CD4-positive, alpha-beta T cell treated with Interleukin-4 for 4 hours (primary cell): ENCODE data around the gene APOE.
A peak's percentile ranks its signal among the peaks of the same experiment; 100 is the strongest.
"Not testable (repeated sequence)": the region's sequence is repeated elsewhere in the genome, so short reads cannot be mapped to it uniquely, and the experiment has no call there.

Experiments used
- DNase-seq: peaks from one replicate; pipeline ENCODE4 v3.0.0-alpha.2; 2020

Gene APOE

DNA sequence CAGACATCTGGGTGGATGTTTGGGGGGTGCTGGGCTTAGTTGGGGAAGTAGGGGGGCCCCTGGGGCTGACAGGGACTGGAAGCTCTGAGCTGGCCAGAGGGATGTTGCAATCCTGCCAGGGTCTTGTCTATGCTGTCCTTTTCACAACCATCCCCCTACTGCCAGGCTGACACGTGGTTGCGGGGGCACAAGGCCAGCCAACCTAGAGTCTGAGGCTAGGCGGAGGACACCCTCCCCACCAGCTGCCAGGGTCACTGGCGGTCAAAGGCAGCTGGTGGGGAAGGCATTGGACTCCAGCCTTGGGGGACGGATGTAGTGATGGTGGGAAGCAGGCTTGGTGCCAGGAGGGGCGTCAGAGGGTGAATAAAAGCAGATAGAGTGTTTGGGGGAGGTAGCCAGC lies 7.3 kb downstream of the APOE start:
- DNase-seq: no peak

- not testable (repeated sequence) for DNase-seq
These were observed 8.2 kb downstream of the APOE start for GRCh38 chr19:44913512-44914432.

DNA sequence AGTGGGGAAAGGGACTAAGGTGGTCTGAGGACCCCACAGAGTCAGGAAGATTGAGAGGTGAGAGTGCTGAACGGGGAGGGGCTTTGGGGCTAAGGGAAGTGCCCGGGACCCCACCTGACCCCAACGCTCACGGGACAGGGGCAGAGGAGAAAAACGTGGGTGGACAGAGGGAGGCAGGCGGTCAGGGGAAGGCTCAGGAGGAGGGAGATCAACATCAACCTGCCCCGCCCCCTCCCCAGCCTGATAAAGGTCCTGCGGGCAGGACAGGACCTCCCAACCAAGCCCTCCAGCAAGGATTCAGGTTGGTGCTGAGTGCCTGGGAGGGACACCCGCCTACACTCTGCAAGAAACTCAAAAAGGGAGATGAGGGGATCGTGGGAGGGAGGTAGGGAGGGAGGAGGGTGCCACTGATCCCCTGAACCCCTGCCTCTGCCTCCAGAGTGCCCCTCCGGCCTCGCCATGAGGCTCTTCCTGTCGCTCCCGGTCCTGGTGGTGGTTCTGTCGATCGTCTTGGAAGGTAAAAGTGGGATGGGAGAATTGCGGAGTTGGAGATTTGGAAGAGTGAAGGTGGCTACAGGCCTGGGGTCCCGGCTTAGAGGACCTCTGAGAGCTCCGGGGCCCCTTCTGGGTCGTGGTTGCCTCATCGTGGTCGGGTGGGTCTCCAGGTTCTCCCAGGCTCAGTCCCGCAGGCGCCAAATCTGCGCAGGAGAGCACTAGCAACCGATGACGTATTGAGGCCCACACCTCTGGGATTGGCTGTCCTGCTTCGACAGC lies 9.0 kb downstream of the APOE start, which contains the start of gene APOC1:
Gene APOC1, plus strand, starts transcription at position 176 of the 774 bp plus-strand sequence. Its CDS starts 284 bp downstream, at position 460.
- DNase-seq: peak; percentile 70

DNA sequence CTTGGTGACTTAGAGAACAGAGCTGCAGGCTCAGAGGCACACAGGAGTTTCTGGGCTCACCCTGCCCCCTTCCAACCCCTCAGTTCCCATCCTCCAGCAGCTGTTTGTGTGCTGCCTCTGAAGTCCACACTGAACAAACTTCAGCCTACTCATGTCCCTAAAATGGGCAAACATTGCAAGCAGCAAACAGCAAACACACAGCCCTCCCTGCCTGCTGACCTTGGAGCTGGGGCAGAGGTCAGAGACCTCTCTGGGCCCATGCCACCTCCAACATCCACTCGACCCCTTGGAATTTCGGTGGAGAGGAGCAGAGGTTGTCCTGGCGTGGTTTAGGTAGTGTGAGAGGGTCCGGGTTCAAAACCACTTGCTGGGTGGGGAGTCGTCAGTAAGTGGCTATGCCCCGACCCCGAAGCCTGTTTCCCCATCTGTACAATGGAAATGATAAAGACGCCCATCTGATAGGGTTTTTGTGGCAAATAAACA lies 18.7 kb downstream of the APOE start:
- no peak for DNase-seq

DNA sequence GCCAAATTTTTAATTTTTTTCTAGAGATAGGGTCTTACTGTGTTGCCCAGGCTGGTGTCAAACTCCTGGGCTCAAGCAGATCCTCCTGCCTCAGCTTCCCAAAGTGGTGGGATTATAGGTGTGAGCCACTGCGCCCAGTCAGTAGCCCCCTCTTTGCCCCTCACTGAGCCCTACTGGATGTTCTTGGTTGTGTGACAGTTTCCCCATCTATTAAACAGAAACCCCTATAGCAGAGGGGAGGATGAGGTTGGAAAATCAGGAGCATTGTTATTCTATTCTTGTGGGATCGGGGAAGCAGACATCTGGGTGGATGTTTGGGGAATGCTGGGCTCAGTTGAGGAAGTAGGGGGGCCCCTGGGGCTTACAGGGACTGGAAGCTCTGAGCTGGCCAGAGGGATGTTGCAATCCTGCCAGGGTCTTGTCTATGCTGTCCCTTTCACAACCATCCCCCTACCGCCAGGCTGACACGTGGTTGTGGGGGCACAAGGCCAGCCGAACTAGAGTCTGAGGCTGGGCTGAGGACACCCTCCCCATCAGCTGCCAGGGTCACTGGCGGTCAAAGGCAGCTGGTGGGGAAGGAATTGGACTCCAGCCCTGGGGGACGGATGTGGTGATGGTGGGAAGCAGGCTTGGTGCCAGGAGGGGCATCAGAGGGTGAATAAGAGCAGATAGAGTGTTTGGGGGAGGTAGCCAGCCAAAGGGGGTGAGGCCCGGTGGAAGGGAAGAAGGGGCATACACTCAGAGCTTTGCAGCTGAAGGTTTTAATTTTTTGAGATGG lies 19.7 kb downstream of the APOE start:
- DNase-seq: no peak

DNA sequence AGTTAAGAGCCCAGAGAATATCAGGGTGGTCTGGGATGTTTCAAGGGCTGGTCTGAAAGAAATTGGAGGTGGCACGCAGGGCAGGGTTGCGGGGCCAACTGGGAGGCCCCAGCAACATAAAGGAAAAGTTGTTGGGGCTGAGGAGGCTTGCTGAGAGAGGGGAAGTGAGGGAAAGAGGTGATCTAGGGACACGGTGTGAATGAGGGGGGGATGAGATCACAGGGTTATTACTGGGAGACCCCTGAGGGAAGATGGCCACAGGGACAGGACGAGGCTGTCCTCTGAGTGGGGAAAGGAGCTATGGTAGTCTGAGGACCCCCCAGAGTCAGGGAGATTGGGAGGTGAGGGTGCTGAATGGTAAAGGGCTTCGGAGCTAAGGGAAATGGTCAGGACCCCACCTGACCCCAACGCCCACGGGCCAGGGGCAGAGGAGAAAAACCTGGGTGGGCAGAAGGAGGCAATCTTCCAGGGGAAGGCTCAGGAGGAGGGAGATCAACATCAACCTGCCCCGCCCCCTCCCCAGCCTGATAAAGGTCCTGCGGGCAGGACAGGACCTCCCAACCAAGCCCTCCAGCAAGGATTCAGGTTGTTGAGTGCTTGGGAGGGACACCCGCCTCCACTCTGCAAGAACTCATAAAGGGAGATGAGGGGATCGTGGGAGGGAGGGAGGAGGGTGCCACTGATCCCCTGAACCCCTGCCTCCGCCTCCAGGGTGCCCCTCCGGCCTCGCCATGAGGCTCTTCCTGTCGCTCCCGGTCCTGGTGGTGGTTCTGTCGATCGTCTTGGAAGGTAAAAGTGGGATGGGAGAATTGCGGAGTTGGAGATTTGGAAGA lies 20.9 kb downstream of the APOE start:
- not testable (repeated sequence) for DNase-seq

DNA sequence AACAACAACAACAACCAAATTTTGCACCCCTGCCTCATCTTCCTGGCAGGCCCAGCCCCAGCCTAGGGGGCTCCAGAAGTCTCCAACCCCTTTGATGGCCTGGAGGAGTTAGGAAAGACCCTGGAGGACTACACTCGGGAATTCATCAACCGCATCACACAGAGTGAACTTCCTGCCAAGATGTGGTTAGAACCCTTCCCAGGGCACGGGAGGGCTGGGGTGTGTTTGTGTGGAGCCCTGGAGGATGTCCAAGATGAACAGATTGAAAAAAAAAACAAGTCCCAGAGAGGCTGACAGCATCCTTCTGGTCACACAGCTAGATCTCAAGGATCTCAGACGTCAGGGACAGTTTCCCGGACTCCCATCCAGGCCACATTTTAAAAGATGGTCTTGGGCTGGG lies 22.1 kb downstream of the APOE start:
- no peak for DNase-seq

DNA sequence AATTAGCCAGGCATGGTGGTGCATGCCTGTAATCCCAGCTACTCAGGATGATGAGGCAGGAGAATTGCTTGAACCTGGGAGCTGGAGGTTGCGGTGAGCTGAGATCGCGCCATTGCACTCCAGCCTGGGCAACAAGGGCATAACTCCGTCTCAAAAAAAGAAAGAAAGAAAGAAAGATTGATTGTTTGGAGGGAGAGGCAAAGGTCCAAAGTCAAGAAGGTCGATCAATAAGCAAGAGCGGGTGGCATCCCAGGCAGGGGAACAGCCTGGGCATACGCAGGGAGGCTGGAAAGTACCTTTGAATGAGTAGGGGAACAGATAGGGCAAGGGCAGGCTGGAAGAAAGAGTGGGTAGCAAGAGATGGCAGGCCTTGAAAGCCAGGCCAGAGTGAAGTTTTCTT lies 24.5 kb downstream of the APOE start:
- DNase-seq: no peak

GRCh38 chr19:44931541-44931940 lies 25.9 kb downstream of the APOE start:
- no peak for DNase-seq

DNA sequence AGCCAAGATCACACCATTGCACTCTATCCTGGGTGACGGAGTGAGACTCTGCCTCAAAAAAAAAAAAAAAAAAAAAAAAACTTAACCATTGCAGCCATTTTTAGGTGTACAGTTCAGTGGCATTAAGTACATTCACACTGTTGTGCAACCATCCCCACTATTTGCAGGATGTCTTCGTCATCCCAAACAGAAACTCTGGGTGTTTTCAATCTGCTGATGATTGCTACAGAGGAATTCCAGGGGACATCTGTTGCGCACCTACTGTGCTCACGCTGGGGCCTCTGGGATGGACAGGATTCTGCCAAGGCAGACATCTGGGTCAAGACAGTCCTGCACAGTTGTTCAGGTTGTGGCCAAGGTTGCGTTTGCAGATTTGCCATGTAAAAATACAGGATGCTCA lies 34.1 kb downstream of the APOE start:
- DNase-seq: no peak

DNA sequence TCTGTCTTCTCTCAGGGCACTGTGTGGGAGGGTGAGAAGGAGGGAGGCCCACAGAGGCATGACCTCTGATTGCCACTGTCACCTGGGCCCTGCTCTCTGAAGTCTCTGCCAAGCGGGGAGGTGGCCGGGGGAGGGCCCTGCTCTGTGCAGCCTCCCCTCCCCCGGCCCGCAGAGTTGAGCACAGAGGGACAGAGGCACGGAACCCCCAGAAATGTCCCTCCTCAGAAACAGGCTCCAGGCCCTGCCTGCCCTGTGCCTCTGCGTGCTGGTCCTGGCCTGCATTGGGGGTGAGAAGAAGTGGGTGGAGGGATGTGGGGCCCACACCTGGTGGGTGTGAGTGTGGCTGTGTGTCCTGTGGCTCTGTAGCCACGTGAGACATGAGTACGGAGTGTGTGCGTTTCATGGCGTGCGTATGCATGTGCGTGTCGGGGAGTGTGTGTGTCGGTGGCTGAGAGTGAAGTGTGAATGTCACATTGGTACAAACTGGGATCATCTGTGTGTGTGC lies 36.5 kb downstream of the APOE start, which contains the start of gene APOC4:
Gene APOC4, plus strand, starts transcription at position 171 of the 505 bp plus-strand sequence. Its CDS starts 41 bp downstream, at position 212.
- no peak for DNase-seq

- DNase-seq: peak; percentile 6
These were observed 38.2 kb downstream of the APOE start for GRCh38 chr19:44943801-44944249.

- DNase-seq: no peak
These were observed 41.5 kb downstream of the APOE start for GRCh38 chr19:44947041-44947581.

GRCh38 chr19:44948237-44948636 lies 42.6 kb downstream of the APOE start:
- no peak for DNase-seq

DNA sequence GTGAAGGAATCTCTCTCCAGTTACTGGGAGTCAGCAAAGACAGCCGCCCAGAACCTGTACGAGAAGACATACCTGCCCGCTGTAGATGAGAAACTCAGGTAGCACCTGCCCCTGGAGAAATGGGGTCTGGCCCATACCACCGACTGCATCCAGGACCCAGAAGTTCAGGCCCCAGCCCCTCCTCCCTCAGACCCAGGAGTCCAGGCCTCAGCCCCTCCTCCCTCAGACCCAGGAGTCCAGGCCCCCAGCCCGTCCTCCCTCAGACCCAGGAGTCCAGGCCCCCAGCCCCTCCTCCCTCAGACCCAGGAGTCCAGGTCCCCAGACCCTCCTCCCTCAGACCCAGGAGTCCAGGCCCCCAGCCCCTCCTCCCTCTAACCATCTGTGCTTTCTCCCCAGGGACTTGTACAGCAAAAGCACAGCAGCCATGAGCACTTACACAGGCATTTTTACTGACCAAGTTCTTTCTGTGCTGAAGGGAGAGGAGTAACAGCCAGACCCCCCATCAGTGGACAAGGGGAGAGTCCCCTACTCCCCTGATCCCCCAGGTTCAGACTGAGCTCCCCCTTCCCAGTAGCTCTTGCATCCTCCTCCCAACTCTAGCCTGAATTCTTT lies 43.3 kb downstream of the APOE start:
- DNase-seq: no peak

- no peak for DNase-seq
These were observed 44.0 kb downstream of the APOE start for GRCh38 chr19:44949550-44949949.

DNA sequence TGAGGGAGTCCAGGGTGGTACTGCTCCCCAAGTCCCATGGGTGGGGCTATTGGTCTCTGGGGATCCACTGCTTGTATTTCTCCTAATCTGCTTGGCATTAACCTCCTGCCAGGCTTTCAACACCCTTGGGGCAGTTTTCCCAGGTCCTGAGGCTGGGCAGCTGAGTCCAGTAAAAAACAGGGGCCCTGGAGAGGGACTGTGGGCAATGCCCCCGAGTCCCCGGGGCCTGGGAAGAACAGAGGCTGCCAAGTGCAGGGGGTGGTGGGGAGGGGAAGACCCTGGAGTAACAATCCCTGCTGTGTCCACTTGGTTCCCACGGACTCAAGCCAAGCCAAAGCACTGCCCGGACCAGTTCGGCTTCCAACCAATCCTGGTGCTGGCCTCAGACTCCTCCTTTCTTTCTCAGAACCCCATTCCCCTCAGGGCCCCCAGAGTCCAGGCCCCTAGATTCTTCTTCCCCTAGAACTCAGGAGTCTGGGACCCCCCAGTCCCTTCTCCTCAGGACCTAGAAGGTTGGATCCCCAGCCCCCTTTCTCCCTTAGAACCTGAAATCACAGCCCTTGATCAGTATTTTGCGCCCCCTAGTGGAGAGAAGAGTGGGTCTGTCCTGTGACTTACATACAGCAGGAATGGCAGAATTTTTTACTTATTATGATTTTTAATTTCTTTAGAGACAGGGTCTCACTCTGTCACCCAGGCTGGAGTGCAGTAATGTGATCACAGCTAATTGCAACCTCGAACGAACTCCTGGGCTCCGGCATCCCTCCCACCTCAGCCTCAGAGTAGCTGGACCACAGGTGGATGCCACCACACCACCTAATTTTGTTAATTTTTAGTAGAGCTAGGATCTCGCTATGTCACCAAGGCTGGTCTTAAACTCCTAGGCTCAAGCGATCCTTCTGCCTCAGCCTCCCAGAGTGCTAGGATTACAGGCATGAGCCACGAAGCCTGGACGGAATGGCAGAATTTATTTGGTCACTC lies 45.9 kb downstream of the APOE start:
- DNase-seq: peak; percentile 75

DNA sequence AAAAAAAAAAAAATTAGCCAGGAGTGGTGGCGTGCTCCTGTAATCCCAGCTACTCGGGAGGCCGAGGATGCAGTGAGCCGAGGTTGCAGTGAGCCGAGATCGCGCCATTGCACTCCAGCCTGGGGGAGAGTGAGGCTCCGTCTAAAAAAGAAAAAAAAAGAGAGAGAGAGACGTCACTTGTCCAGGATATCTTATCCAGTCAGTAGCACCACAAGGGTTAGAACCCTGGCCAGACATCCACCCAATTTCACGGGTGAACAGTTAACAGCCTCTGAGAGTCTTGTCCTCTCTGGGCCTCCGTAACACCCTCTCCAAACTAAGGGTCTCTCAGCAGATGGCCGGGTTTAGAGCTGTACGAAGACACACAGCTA lies 48.7 kb downstream of the APOE start:
- DNase-seq: no peak
